C4-2B (cell line): ENCODE results near the gene SNCA.

Experiments
- H3K27ac ChIP-seq: fragments of 450-650 bp; 2 replicates; pipeline ENCODE4 v1.5.1; 2017
- CTCF ChIP-seq: fragments of 450-650 bp; conservative IDR thresholded peaks from 2 replicates; pipeline ENCODE4 v1.5.1; 2017; ENCODE audit warnings: mild to moderate bottlenecking
- ZFX ChIP-seq: fragments of 450-650 bp; IDR thresholded peaks from 2 replicates; pipeline ENCODE4 v1.6.1; 2017

SNCA gene

GRCh38 chr4:89800012-89800516 lies 36.9 kb downstream of the SNCA start:
- H3K27ac ChIP-seq = no peak overlapping the region
- no peak for TF ChIP-seq CTCF
- TF ChIP-seq ZFX = no peak

GRCh38 chr4:89799071-89799470 lies 37.9 kb downstream of the SNCA start:
- H3K27ac ChIP-seq = no peak overlapping the region
- no peak for TF ChIP-seq ZFX

- no peak overlapping the region for H3K27ac ChIP-seq
- TF ChIP-seq ZFX (no peak), CTCF (no peak)
These were observed 39.8 kb downstream of the SNCA start for GRCh38 chr4:89797117-89797516.

GRCh38 chr4:89788206-89789072 lies 48.5 kb downstream of the SNCA start:
- TF ChIP-seq ZFX = no peak
- TF ChIP-seq CTCF = no peak

GRCh38 chr4:89784686-89785231 lies 52.2 kb downstream of the SNCA start:
- TF ChIP-seq CTCF = no peak
- no peak for TF ChIP-seq ZFX
- no peak overlapping the region for H3K27ac ChIP-seq

More at GRCh38 chr4:89788206-89789072, 48.5 kb downstream of the SNCA start:
- H3K27ac ChIP-seq = no peak overlapping the region

- H3K27ac ChIP-seq = no peak overlapping the region
- TF ChIP-seq ZFX (no peak), CTCF (no peak)
These were observed 55.6 kb downstream of the SNCA start for GRCh38 chr4:89781321-89781720.

- H3K27ac ChIP-seq = no peak overlapping the region
- no peak for TF ChIP-seq ZFX
- TF ChIP-seq CTCF = no peak
These were observed 63.2 kb downstream of the SNCA start for GRCh38 chr4:89773805-89774204.
